K562 (cell line): Measurements from ENCODE around the gene PARK7. TPM values are rescaled to one million over a fixed set of nuclear protein-coding genes. Genes with fewer than 3 reads are reported as not detected.

Experiments
- CBFA2T3 ChIP-seq: fragments of 450-650 bp; IDR thresholded peaks from 2 replicates; pipeline ENCODE4 v1.6.1; 2017
- CREB1 ChIP-seq, 2 experiments: sonication (generic) in 1 of 2; formaldehyde crosslinking in 1 of 2; IDR thresholded peaks; 2 replicates each; pipeline versions ENCODE4 v1.6.1 to v1.8.0; 2012 to 2022; ENCODE audit warnings: inconsistent platforms in 1 of 2, mild to moderate bottlenecking in 1 of 2, missing genetic modification reagents in 1 of 2, moderate library complexity in 1 of 2
- JUND ChIP-seq, 2 experiments: IDR thresholded peaks; 2 replicates in 1 of 2; 3 replicates in 1 of 2; pipeline ENCODE4 v1.6.1; 2011; ENCODE audit warnings: borderline replicate concordance in 2 of 2, low read depth in 2 of 2, low read length in 2 of 2, improper control_type of control experiment in 1 of 2, missing biosample characterization in 1 of 2, missing genetic modification characterization in 1 of 2, missing genetic modification reagents in 1 of 2
- KDM5B ChIP-seq: fragments of 200-600 bp; sonication (generic); IDR thresholded peaks from 2 replicates; pipeline ENCODE4 v1.6.1; 2012; ENCODE audit warnings: low read depth, mild to moderate bottlenecking, moderate library complexity, low read length, control low read depth, inconsistent platforms; ENCODE audit not compliant: insufficient replicate concordance
- PHF8 ChIP-seq: fragments of 200-600 bp; sonication (generic); IDR thresholded peaks from 2 replicates; pipeline ENCODE4 v1.6.1; 2012; ENCODE audit warnings: mixed run types, mild to moderate bottlenecking, inconsistent platforms, low read length, moderate library complexity, borderline replicate concordance
- PHTF2 ChIP-seq: fragments of 250-450 bp; sonication (Bioruptor Pico); IDR thresholded peaks from 2 replicates; pipeline ENCODE4 v1.5.0; 2021; ENCODE audit warnings: mild to moderate bottlenecking
- POLR3G ChIP-seq: IDR thresholded peaks from 2 replicates; pipeline ENCODE4 v1.6.1; 2011; ENCODE audit not compliant: insufficient read length, insufficient replicate concordance; ENCODE audit errors: extremely low read depth
- RBM34 ChIP-seq: fragments of 200-400 bp; formaldehyde crosslinking; IDR thresholded peaks from 2 replicates; pipeline ENCODE4 v1.6.1; 2018; ENCODE audit warnings: low read length, borderline replicate concordance; ENCODE audit not compliant: insufficient read depth
- TGIF2 ChIP-seq: sonication (generic); formaldehyde crosslinking; IDR thresholded peaks from 2 replicates; pipeline ENCODE4 v1.8.1; 2022; ENCODE audit warnings: mild to moderate bottlenecking, missing genetic modification reagents, moderate library complexity
- polyA plus RNA-seq, 8 experiments: library from polyadenylated mRNA; depleted of rRNA in 4 of 8; stranded (reverse) in 5 of 8; unstranded in 3 of 8; fragments of >200 nt; fragmentation: Nextera tagmentation in 2 of 8; fragmentation: Illumina TruSeq in 1 of 8; extraction: Ambion mirVana in 2 of 8; extraction: Trizol in 1 of 8; gene quantifications; 2 replicates each; pipeline versions ENCODE4 v1.2.1 to v1.2.3, GENCODE V29; 2011 to 2014; ENCODE audit warnings: inconsistent platforms in 1 of 8, missing spikeins in 1 of 8
- total RNA-seq, 7 experiments: library from RNA; depleted of rRNA in 6 of 7; stranded (reverse); fragments of >200 nt in 6 of 7; fragmentation: Illumina TruSeq in 2 of 7; extraction: Trizol in 2 of 7; gene quantifications; 2 replicates each; pipeline versions ENCODE4 v1.2.1 to v1.2.3, GENCODE V29; 2011 to 2021; ENCODE audit warnings: low replicate concordance in 1 of 7
- TF ChIP-seq, protein P1 (sequence below): sonication (generic); formaldehyde crosslinking; IDR thresholded peaks from 2 replicates; pipeline ENCODE4 v1.8.0; 2023; ENCODE audit warnings: mild to moderate bottlenecking, missing genetic modification reagents
- TF ChIP-seq, protein P2 (sequence below): fragments of 250-450 bp; sonication (Bioruptor Pico); IDR thresholded peaks from 2 replicates; pipeline ENCODE4 v1.9.0; 2021; ENCODE audit warnings: mild to moderate bottlenecking, inconsistent platforms
- TF ChIP-seq, protein P3 (sequence below): fragments of 450-650 bp; IDR thresholded peaks from 2 replicates; pipeline ENCODE4 v1.6.1; 2016; ENCODE audit warnings: missing biosample characterization, missing genetic modification characterization

Gene PARK7
- total and polyA plus RNA-seq, 9 of the 15 experiments (the other 6 are each of a cell fraction or from before 2014, with no cell fraction given), result 374 to 1,298 (median 484) TPM

DNA sequence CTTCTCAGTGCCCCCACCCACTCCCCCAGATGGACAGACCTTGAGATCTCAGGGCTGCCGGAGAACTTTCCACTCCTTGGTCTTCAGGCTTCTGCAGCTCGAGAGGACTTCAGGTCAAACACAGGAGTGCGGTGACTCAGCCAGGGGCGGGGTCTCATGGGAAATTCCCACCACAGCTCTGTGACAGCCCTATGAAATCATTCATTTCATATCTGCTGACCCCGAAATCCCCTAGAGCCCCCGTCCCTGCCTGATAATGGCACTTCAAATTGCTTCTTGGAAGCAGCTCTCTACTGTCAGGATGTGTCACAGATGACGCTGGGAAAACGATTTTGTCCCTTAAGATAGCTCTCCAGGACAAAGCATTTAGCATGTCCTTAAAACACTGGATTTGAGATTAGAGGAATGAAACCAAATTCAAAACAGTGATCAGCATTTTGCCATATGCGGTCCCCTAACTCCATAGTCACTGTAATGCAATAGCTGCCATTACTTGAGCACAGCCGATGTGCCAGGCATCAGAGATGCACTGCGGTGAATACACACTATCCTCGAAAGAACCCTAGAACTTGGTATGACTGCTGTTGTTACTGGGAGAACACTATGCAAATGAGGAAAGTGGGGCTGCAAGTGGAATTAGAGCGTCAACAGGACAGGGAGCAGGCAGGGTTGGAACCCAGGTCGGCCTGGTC is 20.6 kb upstream of the PARK7 start, which contains the start of gene TNFRSF9 (continued):
- TF ChIP-seq, protein P1, sequence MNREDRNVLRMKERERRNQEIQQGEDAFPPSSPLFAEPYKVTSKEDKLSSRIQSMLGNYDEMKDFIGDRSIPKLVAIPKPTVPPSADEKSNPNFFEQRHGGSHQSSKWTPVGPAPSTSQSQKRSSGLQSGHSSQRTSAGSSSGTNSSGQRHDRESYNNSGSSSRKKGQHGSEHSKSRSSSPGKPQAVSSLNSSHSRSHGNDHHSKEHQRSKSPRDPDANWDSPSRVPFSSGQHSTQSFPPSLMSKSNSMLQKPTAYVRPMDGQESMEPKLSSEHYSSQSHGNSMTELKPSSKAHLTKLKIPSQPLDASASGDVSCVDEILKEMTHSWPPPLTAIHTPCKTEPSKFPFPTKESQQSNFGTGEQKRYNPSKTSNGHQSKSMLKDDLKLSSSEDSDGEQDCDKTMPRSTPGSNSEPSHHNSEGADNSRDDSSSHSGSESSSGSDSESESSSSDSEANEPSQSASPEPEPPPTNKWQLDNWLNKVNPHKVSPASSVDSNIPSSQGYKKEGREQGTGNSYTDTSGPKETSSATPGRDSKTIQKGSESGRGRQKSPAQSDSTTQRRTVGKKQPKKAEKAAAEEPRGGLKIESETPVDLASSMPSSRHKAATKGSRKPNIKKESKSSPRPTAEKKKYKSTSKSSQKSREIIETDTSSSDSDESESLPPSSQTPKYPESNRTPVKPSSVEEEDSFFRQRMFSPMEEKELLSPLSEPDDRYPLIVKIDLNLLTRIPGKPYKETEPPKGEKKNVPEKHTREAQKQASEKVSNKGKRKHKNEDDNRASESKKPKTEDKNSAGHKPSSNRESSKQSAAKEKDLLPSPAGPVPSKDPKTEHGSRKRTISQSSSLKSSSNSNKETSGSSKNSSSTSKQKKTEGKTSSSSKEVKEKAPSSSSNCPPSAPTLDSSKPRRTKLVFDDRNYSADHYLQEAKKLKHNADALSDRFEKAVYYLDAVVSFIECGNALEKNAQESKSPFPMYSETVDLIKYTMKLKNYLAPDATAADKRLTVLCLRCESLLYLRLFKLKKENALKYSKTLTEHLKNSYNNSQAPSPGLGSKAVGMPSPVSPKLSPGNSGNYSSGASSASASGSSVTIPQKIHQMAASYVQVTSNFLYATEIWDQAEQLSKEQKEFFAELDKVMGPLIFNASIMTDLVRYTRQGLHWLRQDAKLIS (CRISPR knock-in tag), result no peak
- peak; percentile 71 for TF ChIP-seq CBFA2T3
- TF ChIP-seq, protein P2, sequence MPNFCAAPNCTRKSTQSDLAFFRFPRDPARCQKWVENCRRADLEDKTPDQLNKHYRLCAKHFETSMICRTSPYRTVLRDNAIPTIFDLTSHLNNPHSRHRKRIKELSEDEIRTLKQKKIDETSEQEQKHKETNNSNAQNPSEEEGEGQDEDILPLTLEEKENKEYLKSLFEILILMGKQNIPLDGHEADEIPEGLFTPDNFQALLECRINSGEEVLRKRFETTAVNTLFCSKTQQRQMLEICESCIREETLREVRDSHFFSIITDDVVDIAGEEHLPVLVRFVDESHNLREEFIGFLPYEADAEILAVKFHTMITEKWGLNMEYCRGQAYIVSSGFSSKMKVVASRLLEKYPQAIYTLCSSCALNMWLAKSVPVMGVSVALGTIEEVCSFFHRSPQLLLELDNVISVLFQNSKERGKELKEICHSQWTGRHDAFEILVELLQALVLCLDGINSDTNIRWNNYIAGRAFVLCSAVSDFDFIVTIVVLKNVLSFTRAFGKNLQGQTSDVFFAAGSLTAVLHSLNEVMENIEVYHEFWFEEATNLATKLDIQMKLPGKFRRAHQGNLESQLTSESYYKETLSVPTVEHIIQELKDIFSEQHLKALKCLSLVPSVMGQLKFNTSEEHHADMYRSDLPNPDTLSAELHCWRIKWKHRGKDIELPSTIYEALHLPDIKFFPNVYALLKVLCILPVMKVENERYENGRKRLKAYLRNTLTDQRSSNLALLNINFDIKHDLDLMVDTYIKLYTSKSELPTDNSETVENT (CRISPR knock-in tag), result no peak
- TF ChIP-seq RBM34, result no peak
- TF ChIP-seq, protein P3, sequence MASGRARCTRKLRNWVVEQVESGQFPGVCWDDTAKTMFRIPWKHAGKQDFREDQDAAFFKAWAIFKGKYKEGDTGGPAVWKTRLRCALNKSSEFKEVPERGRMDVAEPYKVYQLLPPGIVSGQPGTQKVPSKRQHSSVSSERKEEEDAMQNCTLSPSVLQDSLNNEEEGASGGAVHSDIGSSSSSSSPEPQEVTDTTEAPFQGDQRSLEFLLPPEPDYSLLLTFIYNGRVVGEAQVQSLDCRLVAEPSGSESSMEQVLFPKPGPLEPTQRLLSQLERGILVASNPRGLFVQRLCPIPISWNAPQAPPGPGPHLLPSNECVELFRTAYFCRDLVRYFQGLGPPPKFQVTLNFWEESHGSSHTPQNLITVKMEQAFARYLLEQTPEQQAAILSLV, result no peak
- peak; percentile 87 for TF ChIP-seq JUND (IDR thresholded peaks at IDR 0.05; ENCODE audit: borderline replicate concordance, low read depth, low read length)
- peak; percentile 70; the same call in 1 of the 3 replicates for TF ChIP-seq JUND (tag; IDR thresholded peaks at IDR 0.05; ENCODE audit: borderline replicate concordance, low read depth, low read length)
- no peak for TF ChIP-seq PHF8
- TF ChIP-seq TGIF2 (CRISPR knock-in tag), result no peak
- TF ChIP-seq POLR3G, result no peak
- peak; percentile 43; the same call in 1 of the 2 replicates for TF ChIP-seq CREB1 (IDR thresholded peaks at IDR 0.05)
- no peak for TF ChIP-seq CREB1 (CRISPR knock-in tag; IDR thresholded peaks at IDR 0.05)
- no peak for TF ChIP-seq KDM5B
- no peak for TF ChIP-seq PHTF2 (CRISPR knock-in tag)
